ENCODE measurements around the gene LRBA.
"Not testable (repeated sequence)": the region's sequence is repeated elsewhere in the genome, so short reads cannot be mapped to it uniquely, and the experiment has no call there.

Gene LRBA

GRCh38 chr4:150662686-150663085, 352.4 kb downstream of the LRBA start:
- no peak for DNase-seq (ENCODE audit: low spot score)

GRCh38 chr4:150661551-150661950, 353.5 kb downstream of the LRBA start:
- DNase-seq (ENCODE audit: low spot score): not testable (repeated sequence)

GRCh38 chr4:150658258-150658657, 356.8 kb downstream of the LRBA start:
- not testable (repeated sequence) for DNase-seq (ENCODE audit: low spot score)

- no peak for DNase-seq (ENCODE audit: low spot score)
Measured at GRCh38 chr4:150656891-150657290, 358.2 kb downstream of the LRBA start.

GRCh38 chr4:150650751-150651150, 364.3 kb downstream of the LRBA start:
- DNase-seq (ENCODE audit: low spot score): no peak

GRCh38 chr4:150648123-150648522, 367.0 kb downstream of the LRBA start:
- no peak for DNase-seq (ENCODE audit: low spot score)

- no peak for DNase-seq (ENCODE audit: low spot score)
Measured at GRCh38 chr4:150647008-150647407, 368.1 kb downstream of the LRBA start.

- no peak for DNase-seq (ENCODE audit: low spot score)
Measured at GRCh38 chr4:150641612-150642011, 373.5 kb downstream of the LRBA start.

GRCh38 chr4:150632639-150633038, 382.4 kb downstream of the LRBA start:
- DNase-seq (ENCODE audit: low spot score): no peak

- no peak for DNase-seq (ENCODE audit: low spot score)
Measured at GRCh38 chr4:150628073-150628472, 387.0 kb downstream of the LRBA start.

GRCh38 chr4:150625033-150625432, 390.1 kb downstream of the LRBA start:
- DNase-seq (ENCODE audit: low spot score): no peak

- DNase-seq (ENCODE audit: low spot score): no peak
Measured at GRCh38 chr4:150624055-150624454, 391.0 kb downstream of the LRBA start.

GRCh38 chr4:150619042-150619441, 396.0 kb downstream of the LRBA start:
- no peak for DNase-seq (ENCODE audit: low spot score)

GRCh38 chr4:150609131-150609530, 406.0 kb downstream of the LRBA start:
- DNase-seq (ENCODE audit: low spot score): no peak

GRCh38 chr4:150600812-150601445, 414.2 kb downstream of the LRBA start:
- DNase-seq (ENCODE audit: low spot score): no peak

- DNase-seq (ENCODE audit: low spot score): no peak
Measured at GRCh38 chr4:150599547-150599946, 415.5 kb downstream of the LRBA start.

GRCh38 chr4:150598909-150599308, 416.2 kb downstream of the LRBA start:
- no peak for DNase-seq (ENCODE audit: low spot score)

- DNase-seq (ENCODE audit: low spot score): no peak
Measured at GRCh38 chr4:150593996-150594395, 421.1 kb downstream of the LRBA start.

GRCh38 chr4:150591904-150592303, 423.2 kb downstream of the LRBA start:
- DNase-seq (ENCODE audit: low spot score): no peak

- DNase-seq (ENCODE audit: low spot score): peak; percentile 77
Measured at GRCh38 chr4:150591406-150591805, 423.7 kb downstream of the LRBA start.

- no peak for DNase-seq (ENCODE audit: low spot score)
Measured at GRCh38 chr4:150590631-150591030, 424.5 kb downstream of the LRBA start.

GRCh38 chr4:150589157-150589556, 425.9 kb downstream of the LRBA start:
- DNase-seq (ENCODE audit: low spot score): no peak

GRCh38 chr4:150588316-150588715, 426.8 kb downstream of the LRBA start:
- DNase-seq (ENCODE audit: low spot score): no peak

- DNase-seq (ENCODE audit: low spot score): no peak
Measured at GRCh38 chr4:150586162-150586810, 428.8 kb downstream of the LRBA start.
